CD4-positive, alpha-beta T cell treated with Interleukin-1 beta for 1 hour (primary cell): ENCODE results near the gene C1QTNF9.
"Not testable (repeated sequence)": the region's sequence is repeated elsewhere in the genome, so short reads cannot be mapped to it uniquely, and the experiment has no call there.

ENCODE experiments used
- DNase-seq, 2 donors: peaks; one replicate each; pipeline ENCODE4 v3.0.0-alpha.2; 2020 to 2022

Gene C1QTNF9

GRCh38 chr13:24309300-24309699, at the start of gene C1QTNF9:
TSS of gene C1QTNF9 (plus strand) at chr13:24309580. CDS start at chr13:24316004, 6,424 bp downstream.
- DNase-seq: not testable (repeated sequence)

GRCh38 chr13:24261566-24261965, 47.8 kb upstream of the C1QTNF9 start:
- peak in 1 of 2 donors; percentile 67 for DNase-seq

- no peak for DNase-seq
These were observed 45.7 kb upstream of the C1QTNF9 start for GRCh38 chr13:24263632-24264031.

- DNase-seq: peak; percentile 81 to 85
These were observed 44.4 kb upstream of the C1QTNF9 start for GRCh38 chr13:24264976-24265375.

GRCh38 chr13:24265453-24265852, 43.9 kb upstream of the C1QTNF9 start:
- no peak for DNase-seq

- peak in 1 of 2 donors; percentile 66 for DNase-seq
These were observed 42.1 kb upstream of the C1QTNF9 start for GRCh38 chr13:24267274-24267673.

- no peak for DNase-seq
These were observed 41.6 kb upstream of the C1QTNF9 start for GRCh38 chr13:24267801-24268200.

- no peak for DNase-seq
These were observed 39.6 kb upstream of the C1QTNF9 start for GRCh38 chr13:24269821-24270220.

GRCh38 chr13:24270639-24271141, 38.7 kb upstream of the C1QTNF9 start:
- peak; percentile 79 to 82 for DNase-seq

- DNase-seq: no peak
These were observed 38.2 kb upstream of the C1QTNF9 start for GRCh38 chr13:24271231-24271600.

GRCh38 chr13:24271601-24272451, 37.6 kb upstream of the C1QTNF9 start:
- peak; percentile 85 to 88 for DNase-seq

GRCh38 chr13:24272452-24273161, 36.8 kb upstream of the C1QTNF9 start:
- no peak for DNase-seq

GRCh38 chr13:24273926-24274325, 35.5 kb upstream of the C1QTNF9 start:
- DNase-seq: no peak

GRCh38 chr13:24274452-24275021, 34.8 kb upstream of the C1QTNF9 start:
- DNase-seq: peak; percentile 78 to 84

- DNase-seq: no peak
These were observed 34.3 kb upstream of the C1QTNF9 start for GRCh38 chr13:24275041-24275440.

GRCh38 chr13:24276306-24276705, 33.1 kb upstream of the C1QTNF9 start:
- DNase-seq: peak in 1 of 2 donors; percentile 67

GRCh38 chr13:24276861-24277260, 32.5 kb upstream of the C1QTNF9 start:
- DNase-seq: no peak

- no peak for DNase-seq
These were observed 31.6 kb upstream of the C1QTNF9 start for GRCh38 chr13:24277761-24278160.

GRCh38 chr13:24279327-24280110, 29.9 kb upstream of the C1QTNF9 start:
- no peak for DNase-seq

- DNase-seq: peak in 1 of 2 donors; percentile 59
These were observed 28.7 kb upstream of the C1QTNF9 start for GRCh38 chr13:24280720-24281119.

- DNase-seq: no peak
These were observed 28.0 kb upstream of the C1QTNF9 start for GRCh38 chr13:24281188-24282008.

GRCh38 chr13:24282256-24282655, 27.1 kb upstream of the C1QTNF9 start:
- no peak for DNase-seq
